Panc1 (cell line): Measurements from ENCODE around the gene MRPL17.

Source experiments
- CTCF ChIP-seq: fragments of 450-650 bp; IDR thresholded peaks from 2 replicates; pipeline ENCODE4 v1.5.1; 2017; ENCODE audit warnings: mild to moderate bottlenecking
- POLR2AphosphoS5 ChIP-seq: IDR thresholded peaks from 2 replicates; pipeline ENCODE4 v1.6.1; 2012; ENCODE audit warnings: mild to moderate bottlenecking, low read depth, low read length, moderate library complexity
- REST ChIP-seq, 2 experiments: IDR thresholded peaks; 2 replicates each; pipeline ENCODE4 v1.6.1; 2011 to 2012; ENCODE audit warnings: low read depth in 2 of 2, control low read depth in 1 of 2, low read length in 1 of 2, mild to moderate bottlenecking in 1 of 2, moderate library complexity in 1 of 2; ENCODE audit not compliant: insufficient read depth in 1 of 2
- SIN3A ChIP-seq: IDR thresholded peaks from 2 replicates; pipeline ENCODE4 v1.6.1; 2012; ENCODE audit warnings: low read depth, mild to moderate bottlenecking, low read length, moderate library complexity, borderline replicate concordance; ENCODE audit not compliant: insufficient read depth
- TCF7L2 ChIP-seq: IDR thresholded peaks from 2 replicates; pipeline ENCODE4 v1.6.1; 2011; ENCODE audit warnings: mild to moderate bottlenecking, low read depth, low read length, inconsistent platforms

DNA sequence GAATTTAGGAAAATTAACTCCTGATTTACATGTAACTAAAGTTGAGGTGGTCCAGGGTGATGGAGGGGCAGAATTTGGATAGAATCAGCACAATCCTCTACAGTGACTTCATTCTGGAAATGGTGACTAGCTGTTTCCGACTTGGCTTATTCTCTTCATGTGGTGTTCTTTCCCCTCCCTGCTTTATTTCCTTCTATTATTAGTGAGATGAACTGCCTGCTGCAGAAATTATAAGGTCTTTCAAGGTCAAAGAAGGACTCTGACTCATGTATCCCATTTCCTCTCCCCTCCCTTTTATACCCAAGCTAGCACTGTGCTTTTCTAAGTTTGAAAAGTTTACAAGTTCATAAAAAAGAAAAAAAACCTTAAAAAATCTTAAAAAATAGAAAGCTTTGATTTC, 12.2 kb upstream of the MRPL17 start:
- TF ChIP-seq CTCF = no peak
- TF ChIP-seq POLR2AphosphoS5 = no peak
- no peak for TF ChIP-seq REST (IDR thresholded peaks at IDR 0.05; ENCODE audit: insufficient read depth in 1 of 2, low read depth in 2 of 2, low read length in 1 of 2)
- no peak for TF ChIP-seq TCF7L2
- TF ChIP-seq SIN3A = no peak
